Dermis microvascular lymphatic vessel endothelial cell (primary cell): ENCODE data around the gene VCX2. TPM values are rescaled to one million over a fixed set of nuclear protein-coding genes. Genes with fewer than 3 reads are reported as not detected.
"Not testable (repeated sequence)": the region's sequence is repeated elsewhere in the genome, so short reads cannot be mapped to it uniquely, and the experiment has no call there.

Experiments
- DNase-seq, 2 donors: peaks; one replicate each; pipeline versions ENCODE4 v3.0.0 to v3.0.0-alpha.2; 2010; ENCODE audit warnings: low read depth in 2 of 2
- total RNA-seq: library from RNA; depleted of rRNA; stranded (reverse); fragments of >200 nt; gene quantifications from 2 replicates; pipeline ENCODE4 v1.2.1, GENCODE V29; 2014

VCX2 gene
- total RNA-seq, result not detected in 2 replicates

GRCh38 chrX:8171169-8171568 is at the start of gene VCX2:
TSS of gene VCX2 (minus strand) at chrX:8171267. CDS start at chrX:8170643, 624 bp downstream.
- DNase-seq, result not testable (repeated sequence)

DNA sequence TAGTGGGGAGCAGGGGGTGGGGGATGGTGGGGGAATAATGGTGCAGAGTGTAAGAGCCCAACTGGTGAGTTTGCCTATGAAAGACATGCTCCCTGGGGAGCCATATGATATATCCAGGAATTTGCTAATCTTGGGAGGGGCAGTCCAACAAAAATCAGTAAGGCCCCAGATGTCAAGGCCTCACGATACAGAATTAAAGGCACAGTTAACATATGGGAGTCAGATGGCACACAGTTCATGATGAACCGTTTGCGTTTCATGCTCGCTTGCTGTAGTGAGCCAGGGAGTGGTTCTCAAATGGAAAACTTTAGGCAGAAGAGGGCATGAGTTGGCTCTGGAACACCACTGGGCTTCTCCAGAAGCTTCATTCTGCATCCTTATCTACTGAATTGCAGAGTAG is 33.9 kb upstream of the VCX2 start:
- DNase-seq, result no peak

DNA sequence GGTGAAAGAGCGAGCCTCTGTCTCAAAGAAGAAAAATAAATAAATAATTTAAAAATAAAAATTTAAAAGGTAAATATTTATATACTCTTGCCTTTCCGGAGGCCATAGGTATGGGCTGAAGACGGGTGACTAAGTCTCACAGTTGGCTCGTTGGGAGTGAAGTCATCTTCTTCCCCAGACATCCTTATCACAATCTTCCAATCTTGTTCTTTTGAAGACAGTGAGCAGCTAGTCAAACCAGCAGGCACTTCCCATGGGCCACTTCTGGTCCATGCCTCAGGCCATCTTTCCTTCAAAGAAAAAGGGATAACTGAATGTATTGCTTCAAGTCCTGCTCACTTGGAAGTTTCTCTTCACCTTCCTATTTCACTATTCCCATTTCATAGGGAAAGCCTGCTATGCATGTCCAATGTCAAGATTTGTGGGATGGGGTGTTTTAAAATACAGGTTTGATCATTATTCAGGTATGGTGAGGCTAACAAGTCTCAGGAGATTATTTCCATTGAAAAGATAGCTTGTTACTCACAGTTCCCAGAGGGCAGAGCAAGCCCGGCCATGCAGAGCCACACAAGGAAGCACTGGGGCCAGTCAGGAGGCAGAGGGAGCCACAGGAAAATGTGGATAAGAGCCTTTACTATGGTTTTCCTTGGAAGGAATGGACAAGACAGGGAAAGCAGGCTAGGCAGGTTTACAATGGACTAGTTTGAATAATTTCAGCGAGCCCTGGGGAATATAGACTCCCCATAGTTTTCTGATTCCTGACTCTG is 33.3 kb upstream of the VCX2 start:
- no peak for DNase-seq

- DNase-seq, result no peak
Measured at GRCh38 chrX:8201896-8202331, 30.8 kb upstream of the VCX2 start.

DNA sequence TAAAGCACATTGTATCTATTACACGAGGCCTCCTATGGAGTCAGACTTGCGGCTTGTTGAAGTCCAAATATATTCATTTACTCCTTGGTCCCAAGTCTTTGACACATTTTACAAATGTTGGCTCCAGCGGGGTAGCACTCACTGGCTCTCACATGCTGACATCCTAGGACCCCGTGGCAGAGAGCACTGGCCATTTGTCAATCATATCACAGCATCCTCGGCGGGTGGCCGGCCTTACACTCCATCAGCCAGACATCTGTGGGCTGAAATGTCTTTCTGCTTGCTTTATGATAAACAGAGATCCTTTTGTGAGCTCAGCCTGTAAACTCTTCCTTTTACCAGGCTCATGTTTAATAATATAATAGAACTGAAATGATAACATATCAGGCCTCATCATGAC is 25.7 kb upstream of the VCX2 start:
- DNase-seq, result no peak

- DNase-seq, result no peak
Measured at GRCh38 chrX:8194216-8194615, 23.1 kb upstream of the VCX2 start.

DNA sequence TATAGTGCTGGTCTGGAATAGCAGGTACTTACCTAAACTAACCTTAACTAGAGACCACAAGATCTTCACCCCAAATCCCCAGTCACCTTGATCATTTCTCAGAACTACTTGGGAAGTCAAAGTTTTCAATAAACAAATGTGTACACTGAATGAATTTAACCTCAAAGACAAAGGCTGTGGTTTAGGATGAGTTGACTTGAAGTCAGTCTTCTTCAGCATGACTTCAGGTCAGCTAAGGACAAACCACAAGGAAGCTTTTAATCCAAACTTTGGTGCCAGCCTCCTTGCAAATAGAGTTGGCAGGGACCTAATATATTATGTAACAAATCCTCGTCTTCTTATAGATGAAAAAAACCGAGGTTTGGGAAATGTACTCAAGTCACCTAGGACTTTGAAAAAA is 21.2 kb upstream of the VCX2 start:
- no peak for DNase-seq

DNA sequence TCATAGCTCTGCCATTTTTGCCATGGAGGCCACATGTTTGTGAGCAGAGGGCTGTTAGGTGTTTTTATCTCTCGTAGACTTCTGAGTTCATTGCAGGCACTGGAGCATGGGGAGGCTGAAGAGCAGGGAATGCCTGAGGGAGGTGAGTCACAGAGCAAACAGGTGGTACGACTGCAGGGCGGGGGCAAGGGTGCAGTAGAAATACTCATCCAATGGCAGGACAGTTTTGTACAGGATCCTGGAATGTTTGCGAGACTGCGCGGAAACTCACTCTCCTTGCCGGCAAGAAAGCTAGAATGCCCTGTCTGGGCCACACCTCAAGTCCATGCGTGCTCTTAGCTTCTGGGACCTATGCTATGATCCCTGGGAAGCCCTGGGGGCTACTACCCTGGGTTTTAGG is 20.0 kb upstream of the VCX2 start:
- DNase-seq, result no peak

GRCh38 chrX:8190341-8190830 is 19.3 kb upstream of the VCX2 start:
- DNase-seq, result no peak

- DNase-seq, result no peak
Measured at GRCh38 chrX:8189096-8189830, 18.2 kb upstream of the VCX2 start.

GRCh38 chrX:8183346-8183745 is 12.3 kb upstream of the VCX2 start:
- DNase-seq, result no peak

GRCh38 chrX:8179656-8180055 is 8.6 kb upstream of the VCX2 start:
- DNase-seq, result no peak

DNA sequence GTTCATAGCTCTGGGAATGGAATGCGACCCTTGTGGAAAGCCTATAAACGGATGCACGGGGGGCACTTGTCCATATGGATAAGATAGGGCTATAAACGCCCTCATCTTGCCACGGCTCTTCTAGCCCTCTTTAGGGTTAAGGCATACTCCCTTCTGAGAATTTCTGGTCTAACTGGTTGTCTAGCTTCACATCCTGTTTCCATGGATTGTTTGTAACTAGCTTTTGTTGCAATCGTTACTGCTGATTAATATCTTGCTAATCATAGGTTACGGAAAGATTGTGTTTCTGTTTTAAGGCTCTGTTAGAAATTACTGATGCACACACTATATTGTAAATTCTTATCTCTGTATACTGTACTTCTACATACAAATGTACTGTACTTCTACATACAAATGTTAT is 17.1 kb downstream of the VCX2 start:
- DNase-seq, result not testable (repeated sequence)

DNA sequence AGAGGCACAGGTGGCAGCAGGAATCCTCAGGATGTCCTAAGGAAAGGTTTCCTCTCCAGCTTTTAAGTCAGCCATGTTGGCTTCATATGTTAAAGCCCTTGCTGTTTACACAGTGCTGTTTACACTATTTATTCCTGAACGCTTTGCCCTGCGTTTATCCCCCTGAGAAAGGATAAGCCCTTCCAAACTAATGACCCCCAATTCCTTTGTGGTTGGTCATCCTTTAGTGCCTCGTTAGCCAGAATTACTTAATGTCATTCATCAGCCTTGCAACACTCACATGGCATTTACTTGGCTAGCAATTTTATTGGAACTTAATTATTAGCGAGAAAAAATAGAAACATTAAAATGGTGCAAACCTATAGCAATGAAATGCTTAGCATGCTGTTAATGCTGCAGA is 23.8 kb downstream of the VCX2 start:
- DNase-seq, result no peak

- DNase-seq, result no peak
Measured at GRCh38 chrX:8144925-8145324, 26.1 kb downstream of the VCX2 start.

- DNase-seq, result no peak
Measured at GRCh38 chrX:8141896-8142295, 29.2 kb downstream of the VCX2 start.

- DNase-seq, result no peak
Measured at GRCh38 chrX:8140986-8141744, 29.9 kb downstream of the VCX2 start.

- no peak for DNase-seq
Measured at GRCh38 chrX:8139716-8140115, 31.4 kb downstream of the VCX2 start.

DNA sequence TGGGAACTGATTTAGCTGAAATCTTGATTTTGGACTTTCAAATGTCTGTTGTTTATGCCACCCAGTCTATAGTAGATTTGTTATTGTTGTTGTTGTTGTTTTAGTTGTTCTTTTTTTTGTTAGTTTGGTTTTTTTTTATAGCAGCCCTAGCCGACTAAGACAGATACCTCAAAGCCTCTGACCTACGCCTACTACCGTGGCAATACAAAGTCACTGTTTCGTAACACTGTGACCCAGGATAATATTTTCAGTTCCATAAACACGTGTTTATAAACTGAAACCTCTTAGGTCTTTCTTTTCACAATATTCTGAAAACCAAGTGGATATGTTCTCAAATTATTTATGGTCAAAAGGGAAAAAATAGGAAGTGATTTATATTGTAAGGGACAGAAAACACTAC is 32.8 kb downstream of the VCX2 start:
- no peak for DNase-seq

DNA sequence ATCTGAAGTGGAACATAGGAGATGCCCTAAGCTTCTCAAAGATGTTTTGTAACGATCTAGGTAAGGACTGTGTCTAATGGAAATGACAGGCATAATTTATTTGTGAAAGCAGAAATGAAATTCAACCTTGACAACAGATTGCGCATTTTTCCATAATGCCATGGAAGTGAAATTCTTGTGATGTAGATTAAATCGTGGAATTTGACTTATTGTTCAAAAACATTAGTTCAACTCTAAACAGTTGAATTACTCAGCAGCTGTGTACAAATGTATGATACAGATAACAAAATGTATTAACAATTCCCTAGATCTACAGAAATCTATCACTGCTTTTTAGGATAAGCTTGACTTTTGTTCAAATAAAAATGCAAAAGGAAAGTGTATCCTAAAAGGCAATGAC is 44.4 kb downstream of the VCX2 start:
- DNase-seq, result no peak

GRCh38 chrX:8126092-8126491 is 45.0 kb downstream of the VCX2 start:
- DNase-seq, result no peak

GRCh38 chrX:8125566-8125965 is 45.5 kb downstream of the VCX2 start:
- no peak for DNase-seq
